ENCODE measurements around the gene RALGPS2.

RALGPS2 gene

GRCh38 chr1:178870221-178870620 lies 145.2 kb downstream of the RALGPS2 start:
- DNase-seq, result no peak

GRCh38 chr1:178870944-178871343 lies 145.9 kb downstream of the RALGPS2 start, which contains the start of gene ANGPTL1:
Gene ANGPTL1 (minus strand): TSS chr1:178871077. CDS start chr1:178865776, 5,301 bp downstream.
- DNase-seq, result no peak

GRCh38 chr1:178871551-178872320 lies 146.7 kb downstream of the RALGPS2 start:
- no peak for DNase-seq

- DNase-seq, result no peak
Observed at GRCh38 chr1:178874966-178875365, 149.9 kb downstream of the RALGPS2 start.

- DNase-seq, result no peak
Observed at GRCh38 chr1:178875936-178876335, 150.9 kb downstream of the RALGPS2 start.

- no peak for DNase-seq
Observed at GRCh38 chr1:178877896-178878295, 152.9 kb downstream of the RALGPS2 start.

- DNase-seq, result no peak
Observed at GRCh38 chr1:178881950-178882349, 156.9 kb downstream of the RALGPS2 start.

GRCh38 chr1:178885869-178886268 lies 160.8 kb downstream of the RALGPS2 start:
- DNase-seq, result no peak

- no peak for DNase-seq
Observed at GRCh38 chr1:178886551-178886950, 161.5 kb downstream of the RALGPS2 start.

GRCh38 chr1:178895928-178896327 lies 170.9 kb downstream of the RALGPS2 start:
- DNase-seq, result no peak

- no peak for DNase-seq
Observed at GRCh38 chr1:178898401-178898800, 173.4 kb downstream of the RALGPS2 start.

GRCh38 chr1:178899402-178899801 lies 174.4 kb downstream of the RALGPS2 start:
- DNase-seq, result no peak

- DNase-seq, result no peak
Observed at GRCh38 chr1:178901482-178902125, 176.6 kb downstream of the RALGPS2 start.

GRCh38 chr1:178908358-178908757 lies 183.3 kb downstream of the RALGPS2 start:
- DNase-seq, result peak in 1 of 2 experiments; percentile 21

GRCh38 chr1:178910023-178910422 lies 185.0 kb downstream of the RALGPS2 start:
- no peak for DNase-seq

GRCh38 chr1:178912597-178912996 lies 187.6 kb downstream of the RALGPS2 start:
- no peak for DNase-seq

- DNase-seq, result no peak
Observed at GRCh38 chr1:178916448-178917174, 191.6 kb downstream of the RALGPS2 start.

- DNase-seq, result no peak
Observed at GRCh38 chr1:178918308-178918707, 193.3 kb downstream of the RALGPS2 start.

GRCh38 chr1:178918955-178919354 lies 193.9 kb downstream of the RALGPS2 start:
- DNase-seq, result no peak

GRCh38 chr1:178919581-178919980 lies 194.5 kb downstream of the RALGPS2 start:
- DNase-seq, result no peak

- DNase-seq, result no peak
Observed at GRCh38 chr1:178921499-178921898, 196.5 kb downstream of the RALGPS2 start.

- DNase-seq, result no peak
Observed at GRCh38 chr1:178923512-178923911, 198.5 kb downstream of the RALGPS2 start.

GRCh38 chr1:178926046-178926445 lies 201.0 kb downstream of the RALGPS2 start:
- DNase-seq, result no peak

- no peak for DNase-seq
Observed at GRCh38 chr1:178927003-178927402, 202.0 kb downstream of the RALGPS2 start.
